Keratinocyte (primary cell): ENCODE data around the gene JAZF1. TPM values are rescaled to one million over a fixed set of nuclear protein-coding genes. Genes with fewer than 3 reads are reported as not detected.

Experiments used
- DNase-seq: peaks from one replicate; pipeline ENCODE4 v3.0.0-alpha.2; 2011; ENCODE audit warnings: low read depth, missing footprints, low spot score
- FAIRE-seq: peaks from 2 replicates; lab custom pipeline; 2011; peaks lifted over from hg19 to GRCh38; lab: Jason Lieb, UNC
- H2AFZ ChIP-seq: 2 replicates; pipeline ENCODE4 v1.6.0; 2012; ENCODE audit warnings: low read length, control low read depth, inconsistent platforms; ENCODE audit not compliant: control insufficient read depth
- H3K27ac ChIP-seq: 2 replicates; pipeline ENCODE4 v1.5.1; 2011; ENCODE audit warnings: low read length; ENCODE audit not compliant: control insufficient read depth, insufficient read depth
- H3K27me3 ChIP-seq: 3 replicates; pipeline ENCODE4 v1.6.0; 2011; ENCODE audit warnings: low read length; ENCODE audit not compliant: control insufficient read depth, insufficient read depth; ENCODE audit errors: extremely low read depth
- H3K36me3 ChIP-seq, 2 experiments: 2 replicates in 1 of 2; 3 replicates in 1 of 2; pipeline ENCODE4 v1.5.1; 2011; ENCODE audit warnings: low read length in 2 of 2, mild to moderate bottlenecking in 1 of 2; ENCODE audit not compliant: control insufficient read depth in 2 of 2, insufficient read depth in 2 of 2; ENCODE audit errors: extremely low read depth in 1 of 2
- H3K4me1 ChIP-seq: 3 replicates; pipeline ENCODE4 v1.5.1; 2011; ENCODE audit warnings: low read length; ENCODE audit not compliant: control insufficient read depth, insufficient read depth; ENCODE audit errors: extremely low read depth
- H3K4me2 ChIP-seq: 3 replicates; pipeline ENCODE4 v1.6.0; 2011; ENCODE audit warnings: low read depth, low read length; ENCODE audit not compliant: control insufficient read depth, insufficient read depth; ENCODE audit errors: extremely low read depth
- H3K4me3 ChIP-seq, 3 experiments: fragments of 200-600 bp in 1 of 3; sonication (generic) in 1 of 3; 2 replicates in 2 of 3; 3 replicates in 1 of 3; pipeline ENCODE4 v1.5.1; 2011 to 2016; ENCODE audit warnings: low read length in 3 of 3, mild to moderate bottlenecking in 3 of 3, control low read depth in 2 of 3, inconsistent platforms in 1 of 3, low read depth in 1 of 3, mixed read lengths in 1 of 3, mixed run types in 1 of 3, moderate library complexity in 1 of 3; ENCODE audit not compliant: control insufficient read depth in 2 of 3, insufficient read depth in 2 of 3; ENCODE audit errors: extremely low read depth in 1 of 3
- H3K79me2 ChIP-seq: 2 replicates; pipeline ENCODE4 v1.6.0; 2012; ENCODE audit warnings: low read length; ENCODE audit not compliant: control insufficient read depth, insufficient read depth
- H3K9ac ChIP-seq: 3 replicates; pipeline ENCODE4 v1.6.0; 2011; ENCODE audit warnings: low read length; ENCODE audit not compliant: control insufficient read depth, insufficient read depth; ENCODE audit errors: extremely low read depth
- H3K9me1 ChIP-seq: 3 replicates; pipeline ENCODE4 v1.6.0; 2011; ENCODE audit warnings: low read length; ENCODE audit not compliant: control insufficient read depth, insufficient read depth; ENCODE audit errors: extremely low read depth
- H3K9me3 ChIP-seq: 2 replicates; pipeline ENCODE4 v1.5.1; 2012; ENCODE audit warnings: low read depth, low read length; ENCODE audit not compliant: control insufficient read depth
- H4K20me1 ChIP-seq: 3 replicates; pipeline ENCODE4 v1.6.0; 2011; ENCODE audit warnings: low read length; ENCODE audit not compliant: control insufficient read depth, insufficient read depth; ENCODE audit errors: extremely low read depth
- CTCF ChIP-seq, 3 experiments: IDR thresholded peaks in 1 of 3; conservative IDR thresholded peaks in 1 of 3; optimal IDR thresholded peaks in 1 of 3; 2 replicates in 2 of 3; 3 replicates in 1 of 3; pipeline versions ENCODE3 to v1.5.1; 2011; ENCODE audit warnings: low read length in 3 of 3, mild to moderate bottlenecking in 3 of 3, moderate library complexity in 2 of 3, control low read depth in 1 of 3, inconsistent platforms in 1 of 3; ENCODE audit not compliant: insufficient read depth in 2 of 3; ENCODE audit errors: extremely low read depth in 1 of 3
- EZH2 ChIP-seq: IDR thresholded peaks from one replicate; pipeline ENCODE4 v1.6.1; 2012; ENCODE audit warnings: inconsistent platforms, mild to moderate bottlenecking, low read length, moderate library complexity
- dilution Hi-C: fragments of 300-500 bp; cut with MboI; formaldehyde crosslinking; loops from one replicate; pipeline ENCODE4 v1.7.0; 2020; ENCODE audit warnings: low sequenced_read_pairs; ENCODE audit not compliant: extremely low pct_ligation_motif_present
- polyA plus RNA-seq, 5 experiments: library from polyadenylated mRNA; depleted of rRNA in 3 of 5; stranded (reverse) in 3 of 5; stranded (forward) in 1 of 5; unstranded in 1 of 5; fragments of >200 nt; gene quantifications; 1 replicate in 1 of 5; 2 replicates in 3 of 5; 3 replicates in 1 of 5; pipeline versions ENCODE4 v1.2.1 to v1.2.3, GENCODE V29; 2011 to 2012; ENCODE audit warnings: missing spikeins in 2 of 5, low read depth in 1 of 5, low replicate concordance in 1 of 5

JAZF1 gene
- polyA plus RNA-seq, 1 donor (not counting 4 experiments of a cell fraction or from before 2014, with no cell fraction given): 2.5 TPM

- dilution Hi-C loops: no loop called here
- FAIRE-seq (no peak), DNase-seq (no peak)
- H3K27me3 ChIP-seq: no peaks in the 10 kb centered on the region
- H3K9ac ChIP-seq: no peak overlapping the region
- H3K9me1 ChIP-seq: no peaks in the 10 kb centered on the region
- no peak overlapping the region for H2AFZ ChIP-seq
- no peaks in the 10 kb centered on the region for H4K20me1 ChIP-seq
- H3K4me2 ChIP-seq: no peak overlapping the region
- no peaks in the 10 kb centered on the region for H3K36me3 ChIP-seq
- TF ChIP-seq EZH2 (no peak), CTCF (optimal IDR thresholded peaks at IDR 0.05 in 1 of 3, IDR thresholded peaks at IDR 0.05 in 1 of 3, conservative IDR thresholded peaks at IDR 0.05 in 1 of 3; ENCODE audit: extremely low read depth in 1 of 3, insufficient read depth in 2 of 3, low read length in 3 of 3) (no peak)
- no peaks in the 10 kb centered on the region for H3K9me3 ChIP-seq
- H3K4me3 ChIP-seq: no peak overlapping the region
- no peaks in the 10 kb centered on the region for H3K79me2 ChIP-seq
- no peaks in the 10 kb centered on the region for H3K4me1 ChIP-seq
- no peak overlapping the region for H3K27ac ChIP-seq
Observed at GRCh38 chr7:28069388-28069787, 111.2 kb downstream of the JAZF1 start.

GRCh38 chr7:28068811-28069216 lies 111.8 kb downstream of the JAZF1 start:
- FAIRE-seq (no peak), DNase-seq (no peak)
- Histone ChIP-seq H2AFZ (no peak overlapping the region), H3K9ac (no peak overlapping the region), H3K79me2 (no peaks in the 10 kb centered on the region), H4K20me1 (no peaks in the 10 kb centered on the region), H3K4me2 (no peak overlapping the region), H3K27me3 (no peaks in the 10 kb centered on the region), H3K4me1 (no peaks in the 10 kb centered on the region), H3K9me1 (no peaks in the 10 kb centered on the region), H3K9me3 (no peaks in the 10 kb centered on the region), H3K27ac (no peak overlapping the region), H3K36me3 (no peaks in the 10 kb centered on the region), H3K4me3 (no peak overlapping the region)
- dilution Hi-C loops: no loop called here
- TF ChIP-seq CTCF (optimal IDR thresholded peaks at IDR 0.05 in 1 of 3, IDR thresholded peaks at IDR 0.05 in 1 of 3, conservative IDR thresholded peaks at IDR 0.05 in 1 of 3; ENCODE audit: extremely low read depth in 1 of 3, insufficient read depth in 2 of 3, low read length in 3 of 3): no peak
- no peak for TF ChIP-seq EZH2
